GM10847 (cell line): ENCODE measurements around the gene RELL1.

Experiments
- POLR2A ChIP-seq: IDR thresholded peaks from 2 replicates; pipeline ENCODE4 v1.6.1; 2011; ENCODE audit not compliant: insufficient read length; ENCODE audit errors: extremely low read depth

Gene RELL1

DNA sequence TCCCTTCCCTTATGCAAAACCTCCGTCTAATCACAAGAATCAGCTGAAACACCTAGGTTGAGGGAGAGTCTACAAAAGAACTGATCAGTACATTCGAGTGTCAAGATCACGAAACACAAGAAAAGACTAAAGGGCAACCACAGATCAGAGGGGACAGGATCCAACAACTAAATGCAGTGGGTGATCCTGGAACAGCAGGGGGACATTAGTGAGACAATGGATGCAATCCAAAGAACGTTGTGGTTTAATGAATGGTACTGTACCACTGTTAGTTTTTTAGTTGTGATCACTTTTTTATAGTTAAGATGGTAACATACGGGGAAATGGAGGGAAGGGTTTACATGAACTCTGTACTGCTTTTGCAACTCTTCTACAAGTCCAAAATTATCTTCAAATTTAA is 79.2 kb downstream of the RELL1 start:
- no peak for TF ChIP-seq POLR2A

DNA sequence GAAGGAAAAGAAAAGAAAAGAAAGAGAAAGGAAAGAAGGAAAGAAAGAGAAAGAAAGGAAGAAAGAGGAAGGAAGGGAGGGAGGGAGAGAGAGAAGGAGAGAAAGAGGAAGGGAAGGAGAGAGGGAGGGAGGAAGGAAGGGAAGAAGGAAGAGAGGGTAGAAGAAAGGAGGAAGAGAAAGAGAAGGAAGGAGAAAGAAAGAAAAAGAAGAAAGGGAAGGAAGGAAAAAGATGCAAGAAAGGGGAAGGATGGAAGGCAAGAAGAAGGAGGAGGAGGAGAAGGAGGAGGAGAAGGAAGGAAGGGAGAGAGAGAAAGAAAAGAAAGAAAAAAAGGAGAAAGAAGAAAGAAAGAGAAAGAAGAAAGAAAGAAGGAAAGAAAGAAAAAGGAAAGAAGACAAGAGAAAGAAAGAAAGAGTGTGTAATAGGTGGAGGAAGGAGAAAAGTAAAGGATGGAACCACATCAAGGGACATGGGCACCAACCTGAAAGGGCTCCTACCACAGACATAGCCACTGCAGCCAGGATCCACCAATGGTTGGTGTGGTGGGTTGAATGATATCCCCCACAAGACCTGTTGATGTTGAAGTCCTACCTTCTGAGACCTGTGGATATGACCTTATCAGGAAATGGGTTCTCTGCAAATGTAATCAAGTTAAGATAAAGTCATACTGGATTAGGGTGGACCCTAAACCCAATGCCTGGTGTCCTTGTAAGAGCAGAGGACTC is 80.2 kb downstream of the RELL1 start:
- TF ChIP-seq POLR2A = no peak

DNA sequence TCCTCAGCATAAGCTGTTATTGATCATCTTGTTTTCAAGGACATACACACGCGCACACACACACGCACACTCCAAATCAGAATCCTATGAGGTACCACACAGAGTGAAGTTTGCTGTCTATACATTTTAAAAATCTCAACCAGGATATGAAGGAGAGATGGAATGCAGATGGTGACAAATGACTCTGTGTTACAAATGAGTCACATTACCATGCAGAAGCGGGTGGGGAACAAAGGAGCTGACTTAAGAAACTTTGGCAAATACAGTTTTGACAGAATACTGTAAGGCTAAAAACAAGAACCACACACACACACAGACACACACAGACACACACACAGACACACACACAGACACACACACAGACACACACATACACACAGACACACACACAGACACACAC is 81.7 kb downstream of the RELL1 start:
- no peak for TF ChIP-seq POLR2A

DNA sequence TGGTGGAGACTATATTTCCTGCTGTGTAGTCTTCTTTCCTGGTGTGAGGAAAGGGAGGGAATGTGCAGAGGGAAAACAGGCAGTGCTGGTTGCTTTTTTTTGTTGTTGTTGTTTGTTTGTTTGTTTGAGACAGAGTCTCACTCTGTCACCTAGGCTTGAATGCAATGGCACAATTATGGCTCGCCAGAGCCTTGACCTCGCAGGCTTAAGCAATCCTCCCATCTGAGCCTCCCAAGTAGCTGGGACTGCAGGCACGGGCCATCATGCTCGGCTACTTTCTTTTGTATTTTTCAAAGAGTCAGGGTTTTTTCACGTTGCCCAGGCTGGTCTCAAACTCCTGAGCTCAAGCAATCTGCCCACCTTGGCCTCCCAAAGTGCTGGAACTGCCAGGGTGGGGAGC is 82.5 kb downstream of the RELL1 start:
- no peak for TF ChIP-seq POLR2A

DNA sequence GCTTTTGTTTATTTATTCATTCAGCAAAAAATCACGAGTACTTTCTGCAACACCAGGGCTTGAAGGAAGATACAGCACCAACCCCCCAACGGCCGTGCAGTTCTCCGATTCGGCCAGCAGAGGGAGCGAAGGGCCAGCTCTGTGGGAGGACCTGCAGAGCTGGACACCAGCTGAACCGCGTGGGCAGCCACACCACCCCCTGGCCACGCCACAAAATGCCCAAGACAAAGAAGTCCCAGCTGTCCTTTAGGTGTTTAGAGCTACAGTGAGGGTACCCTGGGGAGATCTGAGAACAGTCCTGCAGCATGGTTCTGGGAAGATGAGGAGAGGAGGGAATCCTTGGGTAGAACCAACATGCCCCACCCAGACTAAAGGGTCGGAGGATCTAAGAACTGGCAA is 83.1 kb downstream of the RELL1 start:
- TF ChIP-seq POLR2A = no peak

DNA sequence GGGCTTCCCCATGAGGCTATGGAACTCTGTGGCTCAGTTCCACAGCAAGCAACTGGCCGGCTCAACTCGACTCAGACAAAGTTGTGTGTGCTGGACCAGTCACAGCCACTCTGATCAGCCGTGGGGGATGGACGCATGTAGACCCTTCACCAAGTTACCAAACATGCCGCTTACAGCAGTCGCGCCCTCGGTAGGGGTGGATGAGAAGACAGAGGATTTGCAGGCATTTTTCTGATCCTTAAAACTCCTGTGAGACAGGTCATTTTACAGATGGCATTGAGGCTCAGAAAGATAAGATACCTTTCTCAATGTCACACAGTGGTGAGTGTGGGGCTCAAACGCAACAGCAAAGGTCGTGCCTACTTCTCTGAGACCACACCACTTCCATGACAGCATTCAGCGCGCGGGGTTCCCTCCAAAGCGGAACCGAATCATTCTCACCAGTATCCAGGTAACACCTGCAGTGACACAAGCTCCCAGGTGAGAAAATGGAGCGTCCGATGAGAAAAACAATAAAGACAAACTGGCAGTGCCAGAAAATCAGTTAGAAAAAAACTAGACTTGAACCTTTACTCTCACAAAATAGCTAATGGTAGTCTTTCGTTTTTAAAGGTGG is 83.6 kb downstream of the RELL1 start:
- no peak for TF ChIP-seq POLR2A

DNA sequence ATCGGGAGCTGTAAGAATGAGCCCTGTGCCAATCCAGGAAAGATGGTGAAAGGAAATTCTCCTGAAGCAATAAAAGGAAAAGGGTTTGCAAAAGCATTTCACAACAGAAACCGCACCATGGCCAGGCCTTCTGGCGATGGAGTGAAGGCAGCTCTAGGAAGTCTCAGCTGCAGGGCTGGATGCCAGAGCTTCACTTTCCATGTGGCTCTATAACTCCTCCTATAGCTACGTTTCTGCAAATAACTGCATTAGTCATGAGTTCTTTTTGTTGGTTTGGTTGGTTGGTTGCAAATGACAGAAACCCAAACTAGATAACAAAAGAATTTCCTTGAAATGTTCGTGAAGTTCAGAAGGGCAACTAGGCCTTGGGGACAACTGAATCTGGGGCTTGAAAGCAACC is 84.6 kb downstream of the RELL1 start:
- no peak for TF ChIP-seq POLR2A

DNA sequence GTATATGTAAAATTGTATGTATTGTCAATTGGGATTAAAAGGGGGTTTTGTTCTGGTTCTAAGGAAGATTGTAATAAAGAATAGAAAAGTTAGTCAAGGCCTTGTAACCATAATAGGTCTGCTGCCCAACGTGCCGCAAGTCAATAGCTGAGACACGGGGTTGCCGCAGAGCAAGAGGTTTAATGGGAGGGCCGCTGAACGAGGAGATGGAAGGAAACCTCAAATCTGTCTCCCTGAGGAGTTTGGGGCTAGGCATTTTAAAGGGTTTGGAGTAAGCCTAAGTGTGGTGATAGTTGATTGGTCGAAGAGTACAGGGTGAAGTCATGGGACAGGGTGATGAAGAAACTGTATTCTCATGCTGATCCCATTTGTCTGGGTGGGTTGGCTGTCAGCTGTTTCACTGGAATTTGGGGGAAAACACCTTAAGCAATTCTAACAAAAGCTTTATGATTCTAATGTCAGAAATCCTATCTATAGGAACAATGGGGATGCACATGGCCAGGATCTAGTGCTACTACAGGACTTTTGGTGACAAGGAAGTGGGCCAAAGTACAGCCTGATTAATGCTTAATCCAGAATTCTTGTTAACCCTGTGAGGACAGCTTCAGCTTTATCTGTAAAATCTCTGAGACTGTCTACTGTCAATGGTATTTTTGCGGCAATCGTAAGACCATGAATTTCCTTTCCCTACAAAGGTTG is 86.9 kb downstream of the RELL1 start:
- TF ChIP-seq POLR2A = no peak

DNA sequence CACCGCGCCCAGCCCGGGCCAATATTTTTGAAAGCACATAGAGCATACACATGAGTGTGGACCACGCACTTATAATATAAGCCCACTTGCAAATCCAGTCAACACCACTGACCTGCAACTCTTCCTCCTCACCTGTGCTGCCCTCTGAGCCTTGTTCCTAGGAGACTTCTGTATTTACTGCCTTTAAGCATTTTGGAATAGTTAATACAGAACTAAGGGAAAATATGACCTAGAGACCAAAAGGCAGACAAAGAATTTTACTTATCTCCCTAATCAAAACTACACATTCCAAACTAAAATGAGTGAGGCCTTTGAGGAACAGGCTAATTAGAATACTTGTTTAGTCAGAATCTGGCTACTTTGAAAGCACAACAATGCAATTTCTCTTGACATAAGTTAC is 89.1 kb downstream of the RELL1 start:
- no peak for TF ChIP-seq POLR2A

DNA sequence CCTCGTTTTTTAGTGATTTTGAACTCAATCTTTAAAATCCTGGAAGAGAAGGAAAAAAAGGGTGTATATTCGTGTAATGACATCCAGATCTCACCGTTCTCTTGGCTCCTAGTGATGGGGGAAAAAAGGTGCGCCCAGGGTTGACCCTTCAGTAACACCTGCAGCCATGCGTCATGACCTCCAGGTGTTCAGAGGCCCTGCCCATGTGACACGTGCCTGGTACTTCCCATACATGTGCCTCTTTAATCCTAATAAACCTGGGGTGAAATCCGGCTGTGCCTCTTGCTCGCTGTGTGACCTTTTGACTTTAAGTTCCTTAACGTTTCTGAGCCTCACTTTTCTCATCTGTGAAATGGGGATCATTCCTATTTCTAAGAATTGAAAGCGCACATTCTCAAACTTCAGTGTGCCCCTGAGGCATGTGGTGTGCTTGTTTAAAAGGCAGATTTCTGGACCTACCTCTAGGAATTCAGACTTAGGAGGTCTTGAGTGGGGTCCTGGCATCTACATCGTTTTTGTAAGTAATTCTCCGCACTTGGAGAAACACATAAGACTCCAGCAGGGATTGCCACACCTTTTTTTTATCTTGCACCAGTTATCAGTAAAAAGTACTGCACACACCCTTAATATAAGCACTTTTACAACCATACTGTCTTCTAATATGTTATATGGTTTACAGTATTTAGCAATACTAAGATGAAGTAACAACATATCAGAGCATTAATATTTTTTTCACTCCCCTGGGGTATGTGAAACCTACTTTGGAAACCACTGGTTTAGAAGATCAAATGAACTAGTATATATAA is 90.1 kb downstream of the RELL1 start:
- TF ChIP-seq POLR2A = no peak

DNA sequence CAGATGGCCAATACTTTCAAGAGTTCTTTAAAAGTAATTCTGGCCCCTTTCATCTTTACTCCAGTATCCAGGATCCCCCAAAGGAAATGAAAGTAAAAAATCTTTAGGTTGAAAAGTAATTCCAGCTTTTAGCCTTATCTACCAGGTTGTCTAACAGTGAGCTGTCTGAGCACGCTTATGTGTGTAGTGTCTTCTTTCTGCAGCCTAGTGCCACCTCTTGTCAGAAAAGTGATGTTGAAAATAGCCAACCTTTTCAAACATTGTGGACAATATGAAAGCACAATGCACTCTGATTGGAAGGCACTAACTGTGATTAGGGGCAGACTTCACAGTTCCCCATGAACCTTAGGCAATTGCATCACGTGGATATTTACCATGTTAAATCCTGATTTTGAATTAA is 92.1 kb downstream of the RELL1 start:
- no peak for TF ChIP-seq POLR2A

DNA sequence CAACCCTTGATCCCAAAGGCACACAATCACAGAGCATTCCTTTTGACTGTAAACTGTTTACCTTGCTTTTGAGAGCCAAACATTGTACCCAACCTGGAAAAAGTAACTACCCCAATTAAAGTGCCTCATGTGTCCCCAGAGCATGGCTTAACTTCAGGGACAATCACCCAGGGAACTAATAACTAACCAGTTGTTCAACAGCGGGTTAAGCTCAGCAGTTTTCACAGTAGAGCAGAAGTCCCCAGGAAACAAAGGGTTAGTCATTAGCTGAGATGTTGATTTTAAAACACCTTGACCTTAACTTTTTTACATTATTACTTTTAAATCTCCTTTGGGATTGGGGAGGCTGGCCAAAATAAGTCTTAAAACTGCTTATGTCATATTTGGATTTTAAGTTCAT is 94.8 kb downstream of the RELL1 start:
- no peak for TF ChIP-seq POLR2A

DNA sequence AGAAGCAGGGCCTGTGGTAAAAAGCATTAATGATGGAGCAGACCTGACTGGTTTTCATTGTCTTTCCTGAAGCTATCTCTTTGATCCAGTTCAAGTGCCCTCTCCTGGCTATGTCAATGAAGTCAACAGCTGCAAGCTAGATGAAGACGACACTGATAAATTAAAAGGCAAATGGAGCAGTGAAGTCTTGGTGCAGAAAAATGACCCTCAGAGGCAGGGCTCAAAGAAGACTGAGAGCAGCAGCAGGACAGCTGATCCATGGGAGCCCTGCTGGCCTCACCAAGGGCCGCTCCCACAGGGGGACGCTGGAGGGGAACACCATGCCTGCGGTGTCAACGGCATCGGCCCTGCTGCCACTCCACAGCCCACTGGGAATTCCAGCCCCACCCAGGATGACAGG is 96.2 kb downstream of the RELL1 start:
- no peak for TF ChIP-seq POLR2A

DNA sequence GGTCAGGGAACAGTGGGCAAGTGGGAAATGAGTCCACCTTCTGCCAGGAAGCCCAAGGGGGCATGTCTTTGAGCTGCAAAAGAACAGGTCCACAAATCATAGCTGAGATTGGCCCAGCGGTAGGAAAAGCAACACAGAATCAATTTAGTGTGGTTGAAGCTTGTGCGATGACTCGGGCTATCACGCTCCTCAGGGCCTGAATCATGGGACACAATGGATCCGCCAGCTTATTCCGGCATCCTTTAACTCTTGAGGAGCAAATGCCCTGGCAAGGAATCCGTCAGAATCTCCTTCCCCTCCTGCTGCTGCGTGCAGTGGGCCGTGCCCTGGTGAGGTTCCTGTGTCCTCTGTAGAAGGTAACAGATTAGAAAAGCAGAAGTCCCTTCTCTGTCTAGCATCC is 98.0 kb downstream of the RELL1 start:
- TF ChIP-seq POLR2A = no peak

DNA sequence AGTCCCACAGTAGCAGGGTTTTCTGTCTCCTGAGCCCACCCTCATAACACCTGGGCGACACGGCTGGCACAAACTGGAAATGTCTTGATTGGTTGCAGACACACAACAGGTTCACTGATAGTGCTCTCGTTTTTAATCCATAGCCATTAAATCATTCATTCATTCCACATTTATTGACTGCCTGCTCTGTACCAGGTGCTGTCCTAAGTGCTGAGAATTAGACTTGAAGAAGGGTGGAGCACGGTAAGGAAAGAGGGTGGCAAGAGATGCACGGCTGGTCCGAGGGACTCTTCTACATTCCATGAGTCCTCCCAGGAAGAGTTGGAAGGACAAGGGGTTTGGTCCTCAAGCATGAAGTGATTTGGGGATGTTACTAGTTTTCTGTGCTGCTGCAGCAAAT is 100.0 kb downstream of the RELL1 start:
- no peak for TF ChIP-seq POLR2A
